ENCODE measurements around the gene USP47. TPM values are rescaled to one million over a fixed set of nuclear protein-coding genes. Genes with fewer than 3 reads are reported as not detected.

Gene USP47
- total RNA-seq, 1 experiment from 2014 or later = 24.2 TPM

DNA sequence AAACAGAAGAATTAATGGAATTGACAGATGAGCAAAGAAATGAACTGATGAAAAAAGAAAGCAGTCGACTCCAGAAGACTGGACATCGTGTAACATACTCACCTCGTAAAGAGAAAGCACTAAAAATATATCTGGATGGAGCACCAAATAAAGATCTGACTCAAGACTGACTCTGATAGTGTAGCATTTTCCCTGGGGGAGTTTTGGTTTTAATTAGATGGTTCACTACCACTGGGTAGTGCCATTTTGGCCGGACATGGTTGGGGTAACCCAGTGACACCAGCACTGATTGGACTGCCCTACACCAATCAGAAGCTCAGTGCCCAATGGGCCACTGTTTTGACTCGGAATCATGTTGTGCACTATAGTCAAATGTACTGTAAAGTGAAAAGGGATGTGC lies 114.2 kb downstream of the USP47 start:
- ChIA-PET CTCF (no interaction called here), POLR2A (ENCODE audit: unreplicated experiment) (no interaction called here)
- Histone ChIP-seq H3K9me3 (ENCODE audit: insufficient read depth, low read depth) (no peaks in the 10 kb centered on the region), H2AFZ (no peak overlapping the region), H3K4me2 (no peak overlapping the region), H3K9me2 (ENCODE audit: insufficient read depth) (no peaks in the 10 kb centered on the region), H3K79me2 (ENCODE audit: low read depth) (no peaks in the 10 kb centered on the region), H3K36me3 (ENCODE audit: low read depth) (peaks cover 10% of the 10 kb centered on the region; the same call in 1 of the 2 replicates), H3K4me1 (replicated peaks; ENCODE audit: insufficient read depth) (no peaks in the 10 kb centered on the region), H3K27me3 (ENCODE audit: insufficient read depth, low read depth) (no peaks in the 10 kb centered on the region), H4K20me1 (ENCODE audit: insufficient read depth) (no peaks in the 10 kb centered on the region), H3K4me3 (no peak overlapping the region), H3F3A (ENCODE audit: insufficient read depth, low read depth) (no peaks in the 10 kb centered on the region), H3K27ac (no peak overlapping the region)
- BruUV-seq (replicated peaks) = no TSS peak
- TF ChIP-seq, protein P1, sequence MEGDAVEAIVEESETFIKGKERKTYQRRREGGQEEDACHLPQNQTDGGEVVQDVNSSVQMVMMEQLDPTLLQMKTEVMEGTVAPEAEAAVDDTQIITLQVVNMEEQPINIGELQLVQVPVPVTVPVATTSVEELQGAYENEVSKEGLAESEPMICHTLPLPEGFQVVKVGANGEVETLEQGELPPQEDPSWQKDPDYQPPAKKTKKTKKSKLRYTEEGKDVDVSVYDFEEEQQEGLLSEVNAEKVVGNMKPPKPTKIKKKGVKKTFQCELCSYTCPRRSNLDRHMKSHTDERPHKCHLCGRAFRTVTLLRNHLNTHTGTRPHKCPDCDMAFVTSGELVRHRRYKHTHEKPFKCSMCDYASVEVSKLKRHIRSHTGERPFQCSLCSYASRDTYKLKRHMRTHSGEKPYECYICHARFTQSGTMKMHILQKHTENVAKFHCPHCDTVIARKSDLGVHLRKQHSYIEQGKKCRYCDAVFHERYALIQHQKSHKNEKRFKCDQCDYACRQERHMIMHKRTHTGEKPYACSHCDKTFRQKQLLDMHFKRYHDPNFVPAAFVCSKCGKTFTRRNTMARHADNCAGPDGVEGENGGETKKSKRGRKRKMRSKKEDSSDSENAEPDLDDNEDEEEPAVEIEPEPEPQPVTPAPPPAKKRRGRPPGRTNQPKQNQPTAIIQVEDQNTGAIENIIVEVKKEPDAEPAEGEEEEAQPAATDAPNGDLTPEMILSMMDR (conservative IDR thresholded peaks at IDR 0.05) = no peak
- no peak for TF ChIP-seq EZH2 (IDR thresholded peaks at IDR 0.05; ENCODE audit: low read depth)
- intact Hi-C loops (cut with micrococcal nuclease; ENCODE audit: unreplicated experiment) = no loop called here
- no peak for DNase-seq

- Histone ChIP-seq H3K27ac (no peak overlapping the region), H3K9me3 (ENCODE audit: insufficient read depth, low read depth) (no peaks in the 10 kb centered on the region), H3K9me2 (ENCODE audit: insufficient read depth) (no peaks in the 10 kb centered on the region), H4K20me1 (ENCODE audit: insufficient read depth) (no peaks in the 10 kb centered on the region), H3K4me2 (no peak overlapping the region), H3K27me3 (ENCODE audit: insufficient read depth, low read depth) (no peaks in the 10 kb centered on the region), H3K36me3 (ENCODE audit: low read depth) (peaks cover 10% of the 10 kb centered on the region; the same call in 1 of the 2 replicates), H2AFZ (no peak overlapping the region), H3K4me3 (no peak overlapping the region), H3K4me1 (replicated peaks; ENCODE audit: insufficient read depth) (no peaks in the 10 kb centered on the region), H3F3A (ENCODE audit: insufficient read depth, low read depth) (no peaks in the 10 kb centered on the region), H3K79me2 (ENCODE audit: low read depth) (no peaks in the 10 kb centered on the region)
- DNase-seq = no peak
- intact Hi-C loops (cut with micrococcal nuclease; ENCODE audit: unreplicated experiment) = no loop called here
- TF ChIP-seq, protein P1 (conservative IDR thresholded peaks at IDR 0.05) = no peak
- no peak for TF ChIP-seq EZH2 (IDR thresholded peaks at IDR 0.05; ENCODE audit: low read depth)
- ChIA-PET POLR2A (ENCODE audit: unreplicated experiment) (interaction anchor here (0.6 kb wide), 1 partner anchor 45 kb away, joined by 3 read pairs; no protein-coding TSS in a partner anchor), CTCF (no interaction called here)
- no TSS peak for BruUV-seq (replicated peaks)
Measured at GRCh38 chr11:11958403-11959231, 116.8 kb downstream of the USP47 start.

GRCh38 chr11:11959601-11960000 lies 117.8 kb downstream of the USP47 start:
- no peaks in the 10 kb centered on the region for H3K9me3 ChIP-seq (ENCODE audit: insufficient read depth, low read depth)
- no peak overlapping the region for H3K4me3 ChIP-seq
- no peak overlapping the region for H2AFZ ChIP-seq
- ChIA-PET CTCF (no interaction called here), POLR2A (ENCODE audit: unreplicated experiment) (interaction anchor here (0.6 kb wide), 1 partner anchor 46 kb away, joined by 3 read pairs; no protein-coding TSS in a partner anchor)
- TF ChIP-seq EZH2 (IDR thresholded peaks at IDR 0.05; ENCODE audit: low read depth) = no peak
- TF ChIP-seq, protein P1 (conservative IDR thresholded peaks at IDR 0.05) = no peak
- H4K20me1 ChIP-seq (ENCODE audit: insufficient read depth) = no peaks in the 10 kb centered on the region
- intact Hi-C loops (cut with micrococcal nuclease; ENCODE audit: unreplicated experiment) = no loop called here
- no peak for DNase-seq
- H3K4me1 ChIP-seq (replicated peaks; ENCODE audit: insufficient read depth) = no peaks in the 10 kb centered on the region
- H3K4me2 ChIP-seq = no peak overlapping the region
- no peaks in the 10 kb centered on the region for H3K79me2 ChIP-seq (ENCODE audit: low read depth)
- H3K27ac ChIP-seq = no peak overlapping the region
- H3K36me3 ChIP-seq (ENCODE audit: low read depth) = peaks cover 10% of the 10 kb centered on the region; the same call in 1 of the 2 replicates
- BruUV-seq (replicated peaks) = no TSS peak
- H3K9me2 ChIP-seq (ENCODE audit: insufficient read depth) = no peaks in the 10 kb centered on the region
- no peaks in the 10 kb centered on the region for H3F3A ChIP-seq (ENCODE audit: insufficient read depth, low read depth)
- no peaks in the 10 kb centered on the region for H3K27me3 ChIP-seq (ENCODE audit: insufficient read depth, low read depth)

Measured in PC-9 (cell line).